DND-41 (cell line): ENCODE results near the gene NCF2.

Experiments used
- EZH2 ChIP-seq: IDR thresholded peaks from 3 replicates; pipeline ENCODE4 v1.6.1; 2012; ENCODE audit warnings: borderline replicate concordance, low read depth, mild to moderate bottlenecking, moderate library complexity, low read length, inconsistent platforms; ENCODE audit not compliant: severe bottlenecking
- TF ChIP-seq, protein P1 (sequence below): IDR thresholded peaks from 2 replicates; pipeline ENCODE4 v1.5.1; 2012; ENCODE audit warnings: borderline replicate concordance, low read length, moderate library complexity, mild to moderate bottlenecking; ENCODE audit not compliant: poor library complexity, severe bottlenecking; ENCODE audit errors: extremely low read depth

GRCh38 chr1:183586455-183586854, 3.8 kb downstream of the NCF2 start:
- TF ChIP-seq, protein P1, sequence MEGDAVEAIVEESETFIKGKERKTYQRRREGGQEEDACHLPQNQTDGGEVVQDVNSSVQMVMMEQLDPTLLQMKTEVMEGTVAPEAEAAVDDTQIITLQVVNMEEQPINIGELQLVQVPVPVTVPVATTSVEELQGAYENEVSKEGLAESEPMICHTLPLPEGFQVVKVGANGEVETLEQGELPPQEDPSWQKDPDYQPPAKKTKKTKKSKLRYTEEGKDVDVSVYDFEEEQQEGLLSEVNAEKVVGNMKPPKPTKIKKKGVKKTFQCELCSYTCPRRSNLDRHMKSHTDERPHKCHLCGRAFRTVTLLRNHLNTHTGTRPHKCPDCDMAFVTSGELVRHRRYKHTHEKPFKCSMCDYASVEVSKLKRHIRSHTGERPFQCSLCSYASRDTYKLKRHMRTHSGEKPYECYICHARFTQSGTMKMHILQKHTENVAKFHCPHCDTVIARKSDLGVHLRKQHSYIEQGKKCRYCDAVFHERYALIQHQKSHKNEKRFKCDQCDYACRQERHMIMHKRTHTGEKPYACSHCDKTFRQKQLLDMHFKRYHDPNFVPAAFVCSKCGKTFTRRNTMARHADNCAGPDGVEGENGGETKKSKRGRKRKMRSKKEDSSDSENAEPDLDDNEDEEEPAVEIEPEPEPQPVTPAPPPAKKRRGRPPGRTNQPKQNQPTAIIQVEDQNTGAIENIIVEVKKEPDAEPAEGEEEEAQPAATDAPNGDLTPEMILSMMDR: no peak
- no peak for TF ChIP-seq EZH2
